Hepatocyte (in vitro differentiated cells): ENCODE results near the gene MFSD1.

Source experiments
- EZH2 ChIP-seq: fragments of 200-600 bp; sonication (generic); IDR thresholded peaks from 2 replicates; pipeline ENCODE4 v1.6.1; 2016; ENCODE audit warnings: antibody characterized with exemption, mild to moderate bottlenecking, borderline replicate concordance
- EZH2phosphoT487 ChIP-seq: fragments of 200-600 bp; sonication (generic); IDR thresholded peaks from one replicate; pipeline ENCODE4 v1.6.1; 2018; ENCODE audit warnings: antibody characterized with exemption, mild to moderate bottlenecking, low read depth, moderate library complexity; ENCODE audit not compliant: unreplicated experiment, severe bottlenecking
- TF ChIP-seq, protein P1 (sequence below): fragments of 200-600 bp; sonication (generic); IDR thresholded peaks from 2 replicates; pipeline ENCODE4 v1.5.1; 2016; ENCODE audit warnings: antibody characterized with exemption, mild to moderate bottlenecking; ENCODE audit not compliant: poor library complexity

DNA sequence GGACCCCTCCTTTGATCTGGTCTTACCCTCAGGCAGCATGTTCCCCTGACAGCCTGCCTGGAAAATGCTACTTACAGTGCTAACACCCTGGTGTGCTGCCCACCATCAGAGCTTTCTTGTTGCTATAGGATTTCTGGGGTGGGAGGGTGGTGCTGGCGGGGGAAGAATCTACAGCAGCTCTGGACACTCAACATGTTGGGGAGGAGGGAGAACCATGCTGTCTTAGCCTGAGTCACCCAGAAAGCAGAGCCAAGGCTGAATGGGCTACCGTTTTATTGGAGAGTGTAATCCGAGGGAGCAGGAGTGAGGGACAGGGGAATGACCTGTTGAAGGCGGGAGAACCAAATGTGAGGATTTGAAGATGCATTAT is 45.6 kb downstream of the MFSD1 start:
- TF ChIP-seq EZH2, result no peak
- TF ChIP-seq, protein P1, sequence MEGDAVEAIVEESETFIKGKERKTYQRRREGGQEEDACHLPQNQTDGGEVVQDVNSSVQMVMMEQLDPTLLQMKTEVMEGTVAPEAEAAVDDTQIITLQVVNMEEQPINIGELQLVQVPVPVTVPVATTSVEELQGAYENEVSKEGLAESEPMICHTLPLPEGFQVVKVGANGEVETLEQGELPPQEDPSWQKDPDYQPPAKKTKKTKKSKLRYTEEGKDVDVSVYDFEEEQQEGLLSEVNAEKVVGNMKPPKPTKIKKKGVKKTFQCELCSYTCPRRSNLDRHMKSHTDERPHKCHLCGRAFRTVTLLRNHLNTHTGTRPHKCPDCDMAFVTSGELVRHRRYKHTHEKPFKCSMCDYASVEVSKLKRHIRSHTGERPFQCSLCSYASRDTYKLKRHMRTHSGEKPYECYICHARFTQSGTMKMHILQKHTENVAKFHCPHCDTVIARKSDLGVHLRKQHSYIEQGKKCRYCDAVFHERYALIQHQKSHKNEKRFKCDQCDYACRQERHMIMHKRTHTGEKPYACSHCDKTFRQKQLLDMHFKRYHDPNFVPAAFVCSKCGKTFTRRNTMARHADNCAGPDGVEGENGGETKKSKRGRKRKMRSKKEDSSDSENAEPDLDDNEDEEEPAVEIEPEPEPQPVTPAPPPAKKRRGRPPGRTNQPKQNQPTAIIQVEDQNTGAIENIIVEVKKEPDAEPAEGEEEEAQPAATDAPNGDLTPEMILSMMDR, result no peak
- no peak for TF ChIP-seq EZH2phosphoT487
